ENCODE data around the gene PHIP.

The PHIP gene

GRCh38 chr6:78986161-78986560 is 91.9 kb downstream of the PHIP start:
- no peaks in the 10 kb centered on the region for H3K27me3 Mint-ChIP-seq
- no peak for DNase-seq
- no peak for ATAC-seq (replicated peaks)
- no peak overlapping the region for H3K27ac Mint-ChIP-seq
- H3K9me3 Mint-ChIP-seq: no peaks in the 10 kb centered on the region
- no peak overlapping the region for H3K4me3 Mint-ChIP-seq
- H3K4me1 Mint-ChIP-seq (ENCODE audit: low read depth in 2 of 2): peaks cover 0 to 3% of the 10 kb centered on the region in 2 donors
- peaks cover 76% of the 10 kb centered on the region for H3K36me3 Mint-ChIP-seq (ENCODE audit: insufficient read depth)

GRCh38 chr6:78984225-78984950 is 93.7 kb downstream of the PHIP start:
- Mint-ChIP-seq H3K36me3 (ENCODE audit: insufficient read depth) (peaks cover 62% of the 10 kb centered on the region), H3K27ac (peak overlapping the region in 1 of 2 donors; percentile 68), H3K4me3 (no peak overlapping the region), H3K4me1 (ENCODE audit: low read depth in 2 of 2) (peaks cover 0 to 10% of the 10 kb centered on the region in 2 donors), H3K27me3 (no peaks in the 10 kb centered on the region), H3K9me3 (no peaks in the 10 kb centered on the region)
- DNase-seq: no peak
- no peak for ATAC-seq (replicated peaks)

GRCh38 chr6:78967191-78967590 is 110.9 kb downstream of the PHIP start:
- H3K36me3 Mint-ChIP-seq (ENCODE audit: insufficient read depth): peaks cover 72% of the 10 kb centered on the region
- peaks cover 2 to 6% of the 10 kb centered on the region in 2 donors for H3K4me1 Mint-ChIP-seq (ENCODE audit: low read depth in 2 of 2)
- no peak overlapping the region for H3K27ac Mint-ChIP-seq
- ATAC-seq (replicated peaks) (no peak), DNase-seq (no peak)
- H3K4me3 Mint-ChIP-seq: no peak overlapping the region
- H3K9me3 Mint-ChIP-seq: no peaks in the 10 kb centered on the region
- H3K27me3 Mint-ChIP-seq: no peaks in the 10 kb centered on the region

- H3K27me3 Mint-ChIP-seq: no peaks in the 10 kb centered on the region
- no peaks in the 10 kb centered on the region for H3K9me3 Mint-ChIP-seq
- H3K4me3 Mint-ChIP-seq: no peak overlapping the region
- peak overlapping the region in 1 of 2 donors; percentile 29 for H3K27ac Mint-ChIP-seq
- peaks cover 78% of the 10 kb centered on the region for H3K36me3 Mint-ChIP-seq (ENCODE audit: insufficient read depth)
- peaks cover 2 to 6% of the 10 kb centered on the region in 2 donors for H3K4me1 Mint-ChIP-seq (ENCODE audit: low read depth in 2 of 2)
- DNase-seq (no peak), ATAC-seq (replicated peaks) (no peak)
These were observed 111.5 kb downstream of the PHIP start for GRCh38 chr6:78966542-78966941.

- DNase-seq (no peak), ATAC-seq (replicated peaks) (no peak)
- no peak overlapping the region for H3K27ac Mint-ChIP-seq
- H3K4me1 Mint-ChIP-seq (ENCODE audit: low read depth in 2 of 2): no peaks in the 10 kb centered on the region
- no peak overlapping the region for H3K4me3 Mint-ChIP-seq
- no peaks in the 10 kb centered on the region for H3K9me3 Mint-ChIP-seq
- peaks cover 78% of the 10 kb centered on the region for H3K36me3 Mint-ChIP-seq (ENCODE audit: insufficient read depth)
- no peaks in the 10 kb centered on the region for H3K27me3 Mint-ChIP-seq
These were observed 115.6 kb downstream of the PHIP start for GRCh38 chr6:78962448-78962847.

GRCh38 chr6:78954740-78955139 is 123.3 kb downstream of the PHIP start:
- DNase-seq (no peak), ATAC-seq (replicated peaks) (no peak)
- H3K36me3 Mint-ChIP-seq (ENCODE audit: insufficient read depth): peaks cover 84% of the 10 kb centered on the region
- no peaks in the 10 kb centered on the region for H3K4me1 Mint-ChIP-seq (ENCODE audit: low read depth in 2 of 2)
- H3K4me3 Mint-ChIP-seq: no peak overlapping the region
- H3K9me3 Mint-ChIP-seq: no peaks in the 10 kb centered on the region
- H3K27ac Mint-ChIP-seq: no peak overlapping the region
- H3K27me3 Mint-ChIP-seq: no peaks in the 10 kb centered on the region

- no peak for ATAC-seq (replicated peaks)
- H3K9me3 Mint-ChIP-seq: no peaks in the 10 kb centered on the region
- DNase-seq: no peak
- peaks cover 87% of the 10 kb centered on the region for H3K36me3 Mint-ChIP-seq (ENCODE audit: insufficient read depth)
- no peaks in the 10 kb centered on the region for H3K4me1 Mint-ChIP-seq (ENCODE audit: low read depth in 2 of 2)
- H3K27ac Mint-ChIP-seq: no peak overlapping the region
- H3K4me3 Mint-ChIP-seq: no peak overlapping the region
- no peaks in the 10 kb centered on the region for H3K27me3 Mint-ChIP-seq
These were observed 124.3 kb downstream of the PHIP start for GRCh38 chr6:78953798-78954197.

- DNase-seq (no peak), ATAC-seq (replicated peaks) (no peak)
- Mint-ChIP-seq H3K9me3 (no peaks in the 10 kb centered on the region), H3K27ac (peak overlapping the region in 1 of 2 donors; percentile 17), H3K27me3 (no peaks in the 10 kb centered on the region), H3K36me3 (ENCODE audit: insufficient read depth) (peaks cover 83% of the 10 kb centered on the region), H3K4me1 (ENCODE audit: low read depth in 2 of 2) (no peaks in the 10 kb centered on the region), H3K4me3 (no peak overlapping the region)
These were observed 125.7 kb downstream of the PHIP start for GRCh38 chr6:78952362-78952761.

- DNase-seq (no peak), ATAC-seq (replicated peaks) (no peak)
- Mint-ChIP-seq H3K27me3 (no peaks in the 10 kb centered on the region), H3K36me3 (ENCODE audit: insufficient read depth) (peaks cover 82% of the 10 kb centered on the region), H3K9me3 (no peaks in the 10 kb centered on the region), H3K4me1 (ENCODE audit: low read depth in 2 of 2) (no peaks in the 10 kb centered on the region), H3K27ac (no peak overlapping the region), H3K4me3 (no peak overlapping the region)
These were observed 129.3 kb downstream of the PHIP start for GRCh38 chr6:78948785-78949184.

- Mint-ChIP-seq H3K4me1 (ENCODE audit: low read depth in 2 of 2) (no peaks in the 10 kb centered on the region), H3K9me3 (no peaks in the 10 kb centered on the region), H3K27ac (peak overlapping the region in 1 of 2 donors; percentile 41), H3K27me3 (no peaks in the 10 kb centered on the region), H3K36me3 (ENCODE audit: insufficient read depth) (peaks cover 81% of the 10 kb centered on the region), H3K4me3 (no peak overlapping the region)
- ATAC-seq (replicated peaks) (no peak), DNase-seq (no peak)
These were observed 130.1 kb downstream of the PHIP start for GRCh38 chr6:78947962-78948361.

GRCh38 chr6:78947529-78947928 is 130.5 kb downstream of the PHIP start:
- Mint-ChIP-seq H3K27me3 (no peaks in the 10 kb centered on the region), H3K27ac (no peak overlapping the region), H3K4me1 (ENCODE audit: low read depth in 2 of 2) (no peaks in the 10 kb centered on the region), H3K4me3 (no peak overlapping the region), H3K9me3 (no peaks in the 10 kb centered on the region), H3K36me3 (ENCODE audit: insufficient read depth) (peaks cover 77% of the 10 kb centered on the region)
- DNase-seq (no peak), ATAC-seq (replicated peaks) (no peak)

- Mint-ChIP-seq H3K27ac (peak overlapping the region in 1 of 2 donors; percentile 36), H3K9me3 (no peaks in the 10 kb centered on the region), H3K4me1 (ENCODE audit: low read depth in 2 of 2) (no peaks in the 10 kb centered on the region), H3K27me3 (no peaks in the 10 kb centered on the region), H3K36me3 (ENCODE audit: insufficient read depth) (peaks cover 68% of the 10 kb centered on the region), H3K4me3 (no peak overlapping the region)
- DNase-seq (no peak), ATAC-seq (replicated peaks) (no peak)
These were observed 135.6 kb downstream of the PHIP start for GRCh38 chr6:78942446-78942845.

GRCh38 chr6:78936515-78936914 is 141.5 kb downstream of the PHIP start:
- Mint-ChIP-seq H3K9me3 (no peaks in the 10 kb centered on the region), H3K27ac (no peak overlapping the region), H3K4me3 (no peak overlapping the region)

GRCh38 chr6:78935553-78935952 is 142.5 kb downstream of the PHIP start:
- H3K27me3 Mint-ChIP-seq: no peaks in the 10 kb centered on the region
- DNase-seq: no peak

More at GRCh38 chr6:78936515-78936914, 141.5 kb downstream of the PHIP start:
- no peak for DNase-seq
- H3K36me3 Mint-ChIP-seq (ENCODE audit: insufficient read depth): peaks cover 24% of the 10 kb centered on the region
- no peak for ATAC-seq (replicated peaks)
- H3K4me1 Mint-ChIP-seq (ENCODE audit: low read depth in 2 of 2): no peaks in the 10 kb centered on the region
- H3K27me3 Mint-ChIP-seq: no peaks in the 10 kb centered on the region

More at GRCh38 chr6:78935553-78935952, 142.5 kb downstream of the PHIP start:
- ATAC-seq (replicated peaks): no peak
- Mint-ChIP-seq H3K9me3 (no peaks in the 10 kb centered on the region), H3K36me3 (ENCODE audit: insufficient read depth) (peaks cover 14% of the 10 kb centered on the region), H3K27ac (no peak overlapping the region), H3K4me3 (no peak overlapping the region), H3K4me1 (ENCODE audit: low read depth in 2 of 2) (no peaks in the 10 kb centered on the region)

Data from effector memory CD8-positive, alpha-beta T cell (primary cell).